Astrocyte (in vitro differentiated cells and primary cell): ENCODE measurements around the gene FNDC3B. TPM values are rescaled to one million over a fixed set of nuclear protein-coding genes. Genes with fewer than 3 reads are reported as not detected.
A peak's percentile ranks its signal among the peaks of the same experiment; 100 is the strongest.

Experiments
- DNase-seq: peaks from one replicate; pipeline ENCODE4 v3.0.0-alpha.2; 2010; ENCODE audit warnings: low read depth
- FAIRE-seq: peaks from 2 replicates; lab custom pipeline; 2011; peaks lifted over from hg19 to GRCh38; lab: Jason Lieb, UNC
- H2AFZ ChIP-seq: 2 replicates; pipeline ENCODE4 v1.6.0; 2012; ENCODE audit warnings: low read depth, low read length, inconsistent platforms
- H3K27ac ChIP-seq: 2 replicates; pipeline ENCODE4 v1.5.1; 2011; ENCODE audit warnings: low read depth, low read length, inconsistent platforms
- H3K27me3 ChIP-seq: 2 replicates; pipeline ENCODE4 v1.6.0; 2011; ENCODE audit warnings: low read length, inconsistent platforms; ENCODE audit not compliant: insufficient read depth
- H3K36me3 ChIP-seq: 2 replicates; pipeline ENCODE4 v1.5.1; 2011; ENCODE audit warnings: low read length, inconsistent platforms; ENCODE audit not compliant: insufficient read depth
- H3K4me1 ChIP-seq: 2 replicates; pipeline ENCODE4 v1.5.1; 2011; ENCODE audit warnings: low read length, inconsistent platforms; ENCODE audit not compliant: insufficient read depth
- H3K4me2 ChIP-seq: 2 replicates; pipeline ENCODE4 v1.6.0; 2012; ENCODE audit warnings: low read length, inconsistent platforms
- H3K4me3 ChIP-seq: 2 replicates; pipeline ENCODE4 v1.5.1; 2011; ENCODE audit warnings: low read depth, mild to moderate bottlenecking, low read length, inconsistent platforms; ENCODE audit not compliant: insufficient read depth
- H3K79me2 ChIP-seq: 2 replicates; pipeline ENCODE4 v1.6.0; 2012; ENCODE audit warnings: mild to moderate bottlenecking, low read length, inconsistent platforms; ENCODE audit not compliant: insufficient read depth
- H3K9ac ChIP-seq: 2 replicates; pipeline ENCODE4 v1.6.0; 2012; ENCODE audit warnings: mild to moderate bottlenecking, low read length, inconsistent platforms
- H3K9me3 ChIP-seq: 2 replicates; pipeline ENCODE4 v1.5.1; 2012; ENCODE audit warnings: low read depth, mild to moderate bottlenecking, low read length, inconsistent platforms; ENCODE audit not compliant: insufficient read depth
- H4K20me1 ChIP-seq: 2 replicates; pipeline ENCODE4 v1.6.0; 2012; ENCODE audit warnings: low read length, inconsistent platforms; ENCODE audit not compliant: insufficient read depth
- H3K27ac Mint-ChIP-seq: one replicate; pipeline ENCODE4 v1.8.0; 2021; ENCODE audit warnings: mild to moderate bottlenecking, mixed read lengths; ENCODE audit not compliant: unreplicated experiment
- H3K27me3 Mint-ChIP-seq: one replicate; pipeline ENCODE4 v1.8.0; 2021; ENCODE audit warnings: low read depth, mixed read lengths; ENCODE audit not compliant: unreplicated experiment
- H3K36me3 Mint-ChIP-seq: one replicate; pipeline ENCODE4 v1.8.0; 2021; ENCODE audit warnings: low read depth, mixed read lengths; ENCODE audit not compliant: unreplicated experiment
- H3K4me1 Mint-ChIP-seq: one replicate; pipeline ENCODE4 v1.8.0; 2021; ENCODE audit warnings: low read depth, mixed read lengths; ENCODE audit not compliant: unreplicated experiment
- H3K4me3 Mint-ChIP-seq: one replicate; pipeline ENCODE4 v1.8.0; 2021; ENCODE audit warnings: mild to moderate bottlenecking, moderate library complexity, mixed read lengths; ENCODE audit not compliant: unreplicated experiment
- H3K9me3 Mint-ChIP-seq: one replicate; pipeline ENCODE4 v1.8.0; 2021; ENCODE audit warnings: mild to moderate bottlenecking, mixed read lengths; ENCODE audit not compliant: unreplicated experiment
- CTCF ChIP-seq: IDR thresholded peaks from 2 replicates; pipeline ENCODE4 v1.5.1; 2011; ENCODE audit warnings: low read depth, mild to moderate bottlenecking, inconsistent platforms, low read length, moderate library complexity; ENCODE audit not compliant: insufficient read depth
- EZH2 ChIP-seq: IDR thresholded peaks from 2 replicates; pipeline ENCODE4 v1.6.1; 2012; ENCODE audit warnings: mild to moderate bottlenecking, low read length, inconsistent platforms; ENCODE audit not compliant: insufficient read depth
- total RNA-seq: library from RNA; stranded (reverse); gene quantifications from 2 replicates; pipeline ENCODE4 v1.2.1, GENCODE V29; 2021

The FNDC3B gene
- total RNA-seq, 1 donor from 2014 or later = 327 TPM

DNA sequence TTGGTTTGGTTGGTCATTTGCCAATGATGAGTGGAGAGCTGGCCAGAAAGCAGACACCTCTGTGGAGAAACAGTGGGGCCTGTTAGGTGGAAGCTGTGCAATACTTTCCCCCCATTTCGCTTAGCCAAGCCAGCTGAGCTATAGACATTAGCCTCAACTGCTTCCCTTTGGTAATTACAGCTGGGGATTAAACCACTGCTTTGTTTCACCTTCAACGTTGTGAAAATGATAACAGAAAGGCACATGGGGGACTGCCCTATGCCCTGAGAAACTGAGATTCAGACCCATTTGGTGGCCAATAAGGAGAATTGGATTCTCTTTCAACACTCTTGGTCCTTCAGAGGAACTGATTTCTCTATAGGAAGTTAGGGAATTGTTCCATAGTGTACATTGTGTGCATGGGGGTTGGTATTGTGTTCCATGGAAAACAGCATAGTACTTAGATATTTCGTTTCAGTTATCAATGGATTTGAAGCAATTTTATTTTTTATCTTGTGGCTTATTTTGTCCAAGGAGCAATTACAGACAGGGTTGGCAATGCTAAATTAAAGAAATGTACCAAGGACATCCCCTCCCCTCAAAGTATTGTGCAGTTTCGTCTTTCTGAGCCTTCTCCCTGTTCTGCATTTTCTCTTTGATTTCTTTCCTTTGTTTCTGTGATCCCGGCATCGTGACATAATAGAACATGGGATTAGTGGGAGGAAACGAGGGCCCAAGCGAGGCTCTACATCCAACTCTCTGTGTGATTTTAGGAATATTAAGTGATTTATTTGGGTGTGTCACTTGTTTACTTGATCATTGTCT is 194.3 kb downstream of the FNDC3B start:
- DNase-seq = no peak
- Histone ChIP-seq H3K27me3 (no peaks in the 10 kb centered on the region), H3K27ac (no peak overlapping the region), H3K9ac (no peak overlapping the region), H3K4me2 (no peak overlapping the region), H2AFZ (no peak overlapping the region), H4K20me1 (peaks cover 75% of the 10 kb centered on the region), H3K9me3 (no peaks in the 10 kb centered on the region), H3K79me2 (peaks cover 83% of the 10 kb centered on the region), H3K4me3 (no peak overlapping the region), H3K36me3 (peaks cover 14% of the 10 kb centered on the region), H3K4me1 (no peaks in the 10 kb centered on the region)
- Mint-ChIP-seq H3K4me3 (no peak overlapping the region), H3K4me1 (peaks cover 15% of the 10 kb centered on the region), H3K27me3 (no peaks in the 10 kb centered on the region), H3K36me3 (peaks cover 13% of the 10 kb centered on the region), H3K9me3 (no peaks in the 10 kb centered on the region), H3K27ac (peak overlapping the region; percentile 26)
- FAIRE-seq = no peak
- TF ChIP-seq EZH2 (no peak), CTCF (no peak)

DNA sequence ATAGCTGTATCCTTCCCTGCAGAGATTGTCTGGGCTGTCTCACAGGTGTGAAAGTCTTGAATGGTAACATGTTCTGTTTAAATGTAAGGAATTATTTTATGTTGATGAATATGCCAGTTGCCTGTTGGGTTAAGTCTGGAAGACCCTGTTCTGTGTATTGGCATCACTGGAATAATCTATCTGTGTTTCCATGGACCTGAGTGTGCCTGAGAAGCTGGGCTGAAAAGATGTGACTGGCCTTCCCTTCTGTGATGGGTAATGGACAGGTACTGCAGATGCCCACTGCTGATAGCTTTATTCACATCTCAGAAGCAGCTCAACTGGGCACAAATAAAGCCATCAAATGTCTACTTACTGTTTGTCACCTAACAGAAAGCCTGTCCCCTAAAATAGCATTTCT is 196.3 kb downstream of the FNDC3B start:
- FAIRE-seq (no peak), DNase-seq (no peak)
- H4K20me1 ChIP-seq = peaks cover 69% of the 10 kb centered on the region

More for the DNA sequence above, 196.3 kb downstream of the FNDC3B start:
- no peaks in the 10 kb centered on the region for H3K27me3 ChIP-seq
- no peak overlapping the region for H3K4me3 ChIP-seq
- peaks cover 12% of the 10 kb centered on the region for H3K36me3 Mint-ChIP-seq
- no peak for TF ChIP-seq EZH2
- no peak for TF ChIP-seq CTCF
- no peak overlapping the region for H3K27ac ChIP-seq
- H3K9me3 Mint-ChIP-seq = no peaks in the 10 kb centered on the region
- H3K9ac ChIP-seq = no peak overlapping the region
- H3K27ac Mint-ChIP-seq = no peak overlapping the region
- H3K9me3 ChIP-seq = no peaks in the 10 kb centered on the region
- H3K4me3 Mint-ChIP-seq = no peak overlapping the region
- H3K4me2 ChIP-seq = no peak overlapping the region
- H3K4me1 ChIP-seq = no peaks in the 10 kb centered on the region
- H3K79me2 ChIP-seq = peaks cover 86% of the 10 kb centered on the region
- H3K27me3 Mint-ChIP-seq = no peaks in the 10 kb centered on the region
- peaks cover 10% of the 10 kb centered on the region for H3K4me1 Mint-ChIP-seq
- no peak overlapping the region for H2AFZ ChIP-seq
- H3K36me3 ChIP-seq = peaks cover 14% of the 10 kb centered on the region
